Activated T-helper 17 cell treated with anti-CD3 and anti-CD28 coated beads, Interleukin-2, amount 50 U/mL, for 72 hours (primary cell): ENCODE results near the gene SH3RF3. TPM values are rescaled to one million over a fixed set of nuclear protein-coding genes. Genes with fewer than 3 reads are reported as not detected.

Experiments used
- ATAC-seq: fragments of 150-1000 bp; cut with Tn5 transposase; replicated peaks from 2 replicates; pipeline ENCODE4 v1.10.0; 2021; ENCODE audit warnings: mild to moderate bottlenecking, moderate library complexity
- H3K27ac Mint-ChIP-seq: one replicate; pipeline ENCODE4 v1.8.0; 2022; ENCODE audit warnings: mixed read lengths
- H3K27me3 Mint-ChIP-seq: one replicate; pipeline ENCODE4 v1.8.0; 2022; ENCODE audit warnings: mixed read lengths
- H3K36me3 Mint-ChIP-seq: one replicate; pipeline ENCODE4 v1.8.0; 2022; ENCODE audit warnings: low read depth, mild to moderate bottlenecking, mixed read lengths
- H3K4me1 Mint-ChIP-seq: one replicate; pipeline ENCODE4 v1.8.0; 2022; ENCODE audit warnings: mixed read lengths
- H3K4me3 Mint-ChIP-seq: one replicate; pipeline ENCODE4 v1.8.0; 2022; ENCODE audit warnings: mild to moderate bottlenecking, mixed read lengths
- H3K9me3 Mint-ChIP-seq: one replicate; pipeline ENCODE4 v1.8.0; 2022; ENCODE audit warnings: mixed read lengths
- total RNA-seq, 2 donors: library from RNA; stranded (reverse); gene quantifications; one replicate each; pipeline ENCODE4 v1.2.3, GENCODE V29; 2022

SH3RF3 gene
- total RNA-seq, 2 donors from 2014 or later = 0.05 TPM; not detected in 1

- ATAC-seq = no peak
- no peaks in the 10 kb centered on the region for H3K4me1 Mint-ChIP-seq
- no peaks in the 10 kb centered on the region for H3K9me3 Mint-ChIP-seq
- H3K4me3 Mint-ChIP-seq = no peak overlapping the region
- peaks cover 4% of the 10 kb centered on the region for H3K27me3 Mint-ChIP-seq
- H3K27ac Mint-ChIP-seq = no peak overlapping the region
- no peaks in the 10 kb centered on the region for H3K36me3 Mint-ChIP-seq
These were observed 301.3 kb downstream of the SH3RF3 start for GRCh38 chr2:109430329-109430636.

DNA sequence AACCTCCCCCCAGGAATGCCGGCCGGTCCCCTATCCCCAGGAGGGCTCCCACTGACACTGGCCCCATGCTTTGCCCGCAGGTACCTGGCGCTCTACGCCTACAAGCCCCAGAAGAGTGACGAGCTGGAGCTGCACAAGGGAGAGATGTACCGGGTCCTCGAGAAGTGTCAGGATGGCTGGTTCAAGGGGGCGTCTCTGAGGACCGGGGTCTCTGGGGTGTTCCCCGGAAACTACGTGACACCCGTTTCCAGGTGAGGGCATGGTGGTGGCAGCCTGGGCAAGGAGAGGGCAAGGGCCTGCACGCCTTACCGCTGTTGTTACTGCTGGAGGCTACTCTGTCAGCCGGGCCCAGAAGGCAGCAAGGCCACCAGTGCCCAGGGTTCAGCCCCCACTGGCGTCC, 303.4 kb downstream of the SH3RF3 start:
- H3K27ac Mint-ChIP-seq = no peak overlapping the region
- peaks cover 4% of the 10 kb centered on the region for H3K27me3 Mint-ChIP-seq
- no peak overlapping the region for H3K4me3 Mint-ChIP-seq
- ATAC-seq = no peak
- no peaks in the 10 kb centered on the region for H3K4me1 Mint-ChIP-seq
- H3K36me3 Mint-ChIP-seq = no peaks in the 10 kb centered on the region
- no peaks in the 10 kb centered on the region for H3K9me3 Mint-ChIP-seq

DNA sequence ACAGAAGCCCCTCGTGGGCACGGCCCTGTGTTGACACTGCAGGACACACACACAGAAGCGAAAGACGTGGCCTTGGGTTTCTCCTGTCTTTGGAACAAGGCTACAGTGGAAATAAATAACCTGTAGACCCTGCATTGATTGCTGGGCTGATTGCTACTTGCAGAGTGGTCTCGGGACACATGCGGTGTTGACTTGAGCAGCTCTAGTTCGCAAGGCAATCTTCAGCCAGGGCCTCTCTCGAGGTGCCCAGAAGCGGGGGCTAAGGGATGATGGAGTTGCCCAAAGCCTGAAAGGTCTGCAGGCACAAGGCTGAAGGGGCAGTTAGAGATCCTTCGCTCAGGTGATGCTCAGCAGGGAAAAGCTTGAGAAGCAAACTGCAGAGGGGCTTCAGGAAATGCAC, 304.5 kb downstream of the SH3RF3 start:
- no peaks in the 10 kb centered on the region for H3K9me3 Mint-ChIP-seq
- no peak overlapping the region for H3K4me3 Mint-ChIP-seq
- H3K36me3 Mint-ChIP-seq = no peaks in the 10 kb centered on the region
- no peaks in the 10 kb centered on the region for H3K4me1 Mint-ChIP-seq
- H3K27ac Mint-ChIP-seq = no peak overlapping the region
- H3K27me3 Mint-ChIP-seq = peaks cover 4% of the 10 kb centered on the region
- ATAC-seq = no peak

- no peak overlapping the region for H3K27ac Mint-ChIP-seq
- no peak overlapping the region for H3K4me3 Mint-ChIP-seq
- no peaks in the 10 kb centered on the region for H3K36me3 Mint-ChIP-seq
- peaks cover 4% of the 10 kb centered on the region for H3K27me3 Mint-ChIP-seq
- no peak for ATAC-seq
- H3K9me3 Mint-ChIP-seq = no peaks in the 10 kb centered on the region
- H3K4me1 Mint-ChIP-seq = no peaks in the 10 kb centered on the region
These were observed 304.9 kb downstream of the SH3RF3 start for GRCh38 chr2:109433926-109434325.

DNA sequence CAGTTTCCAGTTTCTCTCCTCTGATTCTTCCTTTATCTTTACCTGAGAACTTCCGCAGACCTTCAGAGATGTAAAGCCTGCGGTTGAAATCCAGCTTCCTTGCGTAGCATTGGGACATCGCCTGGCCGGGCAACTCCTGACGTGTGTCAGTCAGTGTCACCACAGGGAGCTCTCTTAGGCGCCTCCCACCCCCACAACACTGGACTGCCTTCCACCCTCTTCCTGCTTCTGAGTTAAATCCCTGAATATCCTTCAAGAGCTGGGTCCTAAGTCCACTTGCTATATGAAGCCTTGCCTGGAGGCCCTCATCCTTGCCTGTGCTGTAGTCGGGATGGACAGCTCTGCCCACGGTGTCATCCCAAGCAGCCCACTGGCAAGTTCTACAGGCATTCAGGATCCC, 305.3 kb downstream of the SH3RF3 start:
- ATAC-seq = no peak
- Mint-ChIP-seq H3K4me3 (no peak overlapping the region), H3K4me1 (no peaks in the 10 kb centered on the region), H3K36me3 (no peaks in the 10 kb centered on the region), H3K27me3 (peaks cover 4% of the 10 kb centered on the region), H3K27ac (no peak overlapping the region), H3K9me3 (no peaks in the 10 kb centered on the region)

DNA sequence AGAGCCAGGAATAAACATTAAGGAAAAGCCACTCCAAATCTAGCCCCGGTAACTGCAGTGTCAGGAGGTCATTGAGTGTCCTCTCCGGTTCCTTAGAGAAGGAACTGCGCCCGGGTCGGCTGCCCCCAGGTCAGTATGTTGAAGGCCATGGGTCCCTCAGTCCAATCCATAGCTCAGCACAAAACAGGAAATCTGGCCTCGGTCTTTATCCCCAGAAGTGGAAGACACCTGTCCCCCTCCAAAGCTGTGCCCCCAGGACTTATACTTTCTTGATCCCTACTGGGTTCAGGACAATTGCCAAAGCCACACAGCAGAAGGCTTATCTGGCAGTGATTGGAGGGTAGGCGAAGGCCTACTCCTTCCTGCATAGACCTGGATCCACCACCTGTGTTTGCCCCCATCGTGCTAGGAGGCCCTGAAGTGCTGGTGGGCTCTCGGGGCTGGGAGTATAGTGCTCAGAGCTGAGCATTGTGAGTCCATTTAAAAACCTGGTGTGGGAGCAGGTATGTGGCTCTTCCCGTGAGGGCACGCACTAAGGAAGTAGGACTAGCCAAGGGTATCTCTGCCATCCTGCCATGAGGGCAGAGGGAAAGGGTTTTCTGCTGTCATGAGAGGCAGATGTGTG, 306.2 kb downstream of the SH3RF3 start:
- Mint-ChIP-seq H3K27ac (no peak overlapping the region), H3K4me3 (no peak overlapping the region), H3K9me3 (peaks cover 4% of the 10 kb centered on the region), H3K36me3 (no peaks in the 10 kb centered on the region), H3K27me3 (peaks cover 10% of the 10 kb centered on the region), H3K4me1 (no peaks in the 10 kb centered on the region)
- ATAC-seq = no peak

- Mint-ChIP-seq H3K4me3 (no peak overlapping the region), H3K4me1 (no peaks in the 10 kb centered on the region), H3K9me3 (peaks cover 9% of the 10 kb centered on the region), H3K36me3 (no peaks in the 10 kb centered on the region), H3K27me3 (peaks cover 10% of the 10 kb centered on the region), H3K27ac (no peak overlapping the region)
- ATAC-seq = no peak
These were observed 307.0 kb downstream of the SH3RF3 start for GRCh38 chr2:109435901-109436598.

GRCh38 chr2:109436610-109437225, 307.7 kb downstream of the SH3RF3 start:
- Mint-ChIP-seq H3K36me3 (no peaks in the 10 kb centered on the region), H3K9me3 (peaks cover 14% of the 10 kb centered on the region)
- no peak for ATAC-seq

GRCh38 chr2:109437325-109438090, 308.5 kb downstream of the SH3RF3 start:
- Mint-ChIP-seq H3K27me3 (peaks cover 15% of the 10 kb centered on the region), H3K36me3 (no peaks in the 10 kb centered on the region), H3K9me3 (peaks cover 14% of the 10 kb centered on the region), H3K27ac (no peak overlapping the region), H3K4me1 (no peaks in the 10 kb centered on the region), H3K4me3 (no peak overlapping the region)
- no peak for ATAC-seq

More at GRCh38 chr2:109436610-109437225, 307.7 kb downstream of the SH3RF3 start:
- Mint-ChIP-seq H3K27me3 (peaks cover 15% of the 10 kb centered on the region), H3K4me3 (no peak overlapping the region), H3K4me1 (no peaks in the 10 kb centered on the region), H3K27ac (no peak overlapping the region)

DNA sequence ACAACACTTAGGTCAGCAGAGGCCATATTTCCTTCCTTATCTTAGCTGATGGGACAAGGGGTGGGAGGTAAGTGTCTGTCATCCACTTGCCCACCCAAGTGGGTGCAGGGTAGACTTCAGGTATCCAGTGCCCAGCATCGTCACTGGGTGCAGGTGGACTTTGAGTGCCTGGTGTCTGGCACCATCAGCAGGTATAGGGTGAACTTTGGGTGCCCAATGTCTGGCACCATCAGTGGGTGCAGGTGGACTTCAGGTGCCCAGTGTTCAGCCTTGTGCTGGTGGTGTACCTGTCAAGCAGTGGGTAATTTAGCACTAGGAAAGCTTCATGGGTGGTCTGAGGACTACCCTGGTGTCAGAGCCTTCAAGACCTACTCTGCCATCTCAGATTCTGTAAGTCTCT, 309.1 kb downstream of the SH3RF3 start:
- Mint-ChIP-seq H3K9me3 (peaks cover 14% of the 10 kb centered on the region), H3K27ac (no peak overlapping the region), H3K36me3 (no peaks in the 10 kb centered on the region), H3K4me3 (no peak overlapping the region), H3K4me1 (no peaks in the 10 kb centered on the region), H3K27me3 (peaks cover 15% of the 10 kb centered on the region)
- ATAC-seq = no peak

DNA sequence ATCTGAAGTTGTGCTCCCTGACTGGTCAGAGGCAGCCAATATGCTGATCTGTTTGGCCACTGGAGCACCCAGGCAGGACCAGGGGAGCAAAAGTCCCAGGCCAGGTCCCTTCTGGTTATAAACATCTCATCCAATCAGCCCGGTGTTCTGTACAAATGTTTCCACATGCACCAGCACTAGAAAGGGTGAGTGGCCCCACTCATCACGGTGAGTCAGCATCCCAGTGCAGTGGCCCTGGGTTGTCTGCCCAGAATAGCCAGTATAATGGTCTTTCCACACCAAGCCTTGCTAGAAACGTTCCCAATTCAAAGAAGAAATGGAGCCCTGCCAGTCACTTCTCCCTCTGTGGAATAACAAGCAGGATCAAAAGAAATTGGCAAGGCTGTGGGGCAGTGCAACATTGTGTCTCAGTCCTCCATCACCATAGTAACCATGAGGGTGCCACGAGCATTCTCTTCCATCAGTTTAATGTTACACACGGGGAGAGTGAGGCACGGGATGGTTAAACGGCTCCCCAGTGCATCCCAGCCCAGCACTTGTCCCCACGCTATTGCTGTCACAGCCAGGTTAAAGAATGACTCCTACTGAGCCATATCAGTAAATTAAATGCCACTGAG, 309.9 kb downstream of the SH3RF3 start:
- H3K27ac Mint-ChIP-seq = no peak overlapping the region
- no peak overlapping the region for H3K4me3 Mint-ChIP-seq
- no peak for ATAC-seq
- H3K36me3 Mint-ChIP-seq = no peaks in the 10 kb centered on the region
- peaks cover 15% of the 10 kb centered on the region for H3K27me3 Mint-ChIP-seq
- H3K4me1 Mint-ChIP-seq = no peaks in the 10 kb centered on the region
- H3K9me3 Mint-ChIP-seq = peaks cover 14% of the 10 kb centered on the region

DNA sequence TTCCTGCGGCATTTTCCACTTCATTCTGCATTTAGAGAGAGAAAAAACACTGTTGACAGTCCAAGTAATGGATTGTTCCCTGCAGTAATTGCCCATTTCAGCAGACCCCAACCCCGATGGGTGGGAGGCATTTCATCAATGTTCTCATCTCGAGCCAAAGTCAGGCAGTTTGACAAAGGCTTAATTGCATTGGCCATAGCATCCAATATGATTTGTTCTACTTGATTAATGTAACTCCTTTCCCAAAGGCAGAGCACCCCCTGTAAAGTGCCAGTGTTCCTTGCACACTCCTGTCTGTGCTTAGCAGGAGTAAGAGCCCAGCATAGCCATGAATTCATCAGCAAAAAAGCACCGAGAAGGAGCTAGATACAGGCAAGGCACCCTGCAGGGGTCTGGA, 310.4 kb downstream of the SH3RF3 start:
- no peaks in the 10 kb centered on the region for H3K36me3 Mint-ChIP-seq
- no peak for ATAC-seq

DNA sequence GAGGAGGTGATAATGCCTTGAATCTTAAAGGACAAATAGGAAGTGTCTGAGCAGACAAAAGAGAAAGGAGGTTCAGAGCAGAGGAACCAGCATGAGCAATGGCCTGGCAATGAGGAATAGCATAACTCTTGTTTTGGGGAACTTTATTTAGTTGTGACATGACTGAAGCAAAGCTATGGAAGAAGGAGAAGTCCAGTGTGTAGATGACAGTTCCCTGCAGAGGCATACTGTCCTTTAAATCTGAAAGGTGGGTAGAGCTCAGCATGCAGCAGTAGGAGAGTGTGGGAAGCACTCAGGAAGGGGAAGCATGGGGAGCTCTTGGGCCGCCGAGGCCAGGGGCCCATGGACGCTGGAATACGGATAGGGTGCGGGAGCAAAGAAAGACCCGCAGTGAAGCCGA, 311.0 kb downstream of the SH3RF3 start:
- ATAC-seq = no peak
- H3K9me3 Mint-ChIP-seq = peaks cover 21% of the 10 kb centered on the region
- no peak overlapping the region for H3K4me3 Mint-ChIP-seq

More for the DNA sequence above, 310.4 kb downstream of the SH3RF3 start:
- H3K27ac Mint-ChIP-seq = no peak overlapping the region
- H3K27me3 Mint-ChIP-seq = peaks cover 15% of the 10 kb centered on the region
- no peaks in the 10 kb centered on the region for H3K4me1 Mint-ChIP-seq
- peaks cover 15% of the 10 kb centered on the region for H3K9me3 Mint-ChIP-seq
- no peak overlapping the region for H3K4me3 Mint-ChIP-seq

DNA sequence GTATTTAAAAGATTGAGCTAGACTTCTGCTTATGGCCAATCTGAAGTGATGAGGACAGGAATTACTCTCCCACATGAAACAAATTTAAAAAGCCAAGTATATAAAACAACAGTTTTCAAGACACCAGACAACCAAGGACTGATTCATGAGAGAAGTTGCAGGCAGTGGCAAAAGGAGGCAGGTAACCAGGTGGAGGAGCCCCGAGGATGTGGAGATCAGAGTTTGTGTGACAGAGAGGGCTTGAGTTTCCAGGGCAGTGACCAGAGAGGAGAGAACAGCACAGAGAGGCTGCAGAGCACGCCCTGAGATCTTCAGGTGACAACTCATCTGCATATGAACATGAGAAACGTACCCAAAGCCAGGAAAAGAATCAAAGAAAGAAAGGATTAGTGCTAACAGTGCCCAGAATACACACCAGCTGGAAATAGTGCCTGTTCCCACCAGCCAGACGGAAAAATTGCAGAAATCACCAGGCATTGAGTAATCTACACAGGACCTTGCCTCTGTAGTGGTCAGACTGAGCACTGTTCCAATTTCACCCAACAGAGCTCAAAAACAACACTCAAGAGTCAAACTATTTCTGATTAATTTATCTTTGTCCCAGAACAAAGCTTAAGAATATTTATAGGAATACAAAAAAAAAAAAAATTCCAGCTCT, 311.6 kb downstream of the SH3RF3 start:
- ATAC-seq = no peak
- Mint-ChIP-seq H3K36me3 (no peaks in the 10 kb centered on the region), H3K27me3 (peaks cover 19% of the 10 kb centered on the region), H3K4me3 (no peak overlapping the region), H3K4me1 (no peaks in the 10 kb centered on the region), H3K27ac (no peak overlapping the region), H3K9me3 (peaks cover 27% of the 10 kb centered on the region)

More for the DNA sequence above, 311.0 kb downstream of the SH3RF3 start:
- peaks cover 15% of the 10 kb centered on the region for H3K27me3 Mint-ChIP-seq
- H3K4me1 Mint-ChIP-seq = no peaks in the 10 kb centered on the region
- no peaks in the 10 kb centered on the region for H3K36me3 Mint-ChIP-seq
- H3K27ac Mint-ChIP-seq = no peak overlapping the region
